HUES64 (cell line): ENCODE results near the gene MAF.

ENCODE experiments used
- H3K27ac ChIP-seq: 2 replicates; pipeline ENCODE4 v1.7.0; 2013; ENCODE audit warnings: low read depth, low read length, inconsistent platforms
- H3K27me3 ChIP-seq: 2 replicates; pipeline ENCODE4 v1.6.1; 2013; ENCODE audit warnings: mild to moderate bottlenecking, low read length; ENCODE audit not compliant: insufficient read depth
- H3K36me3 ChIP-seq: 2 replicates; pipeline ENCODE4 v1.6.1; 2013; ENCODE audit warnings: mild to moderate bottlenecking, low read length; ENCODE audit not compliant: insufficient read depth
- H3K4me1 ChIP-seq: 2 replicates; pipeline ENCODE4 v1.6.1; 2013; ENCODE audit warnings: mild to moderate bottlenecking, low read length, moderate library complexity; ENCODE audit not compliant: insufficient read depth
- H3K4me3 ChIP-seq: 2 replicates; pipeline ENCODE4 v1.5.1; 2013; ENCODE audit warnings: mild to moderate bottlenecking, low read length, moderate library complexity
- H3K9ac ChIP-seq: 2 replicates; pipeline ENCODE4 v1.6.1; 2013; ENCODE audit warnings: mild to moderate bottlenecking, low read depth, low read length
- H3K9me3 ChIP-seq: 2 replicates; pipeline ENCODE4 v1.6.1; 2013; ENCODE audit warnings: low read depth, low read length; ENCODE audit not compliant: insufficient read depth
- whole genome bisulfite sequencing: fragments of 150-250, 120-280 bp; methylation state at CpG from one replicate; pipeline ENCODE4 v1.1.7; 2013; ENCODE audit warnings: missing lambda C conversion rate; 5-methylcytosine and 5-hydroxymethylcytosine counted together

The MAF gene

GRCh38 chr16:79562166-79562823 is 38.2 kb downstream of the MAF start:
- no peak overlapping the region for H3K4me3 ChIP-seq
- no peaks in the 10 kb centered on the region for H3K9me3 ChIP-seq
- 94% methylated on average over 4 of the region's 5 CpGs for WGBS
- H3K27me3 ChIP-seq: no peaks in the 10 kb centered on the region
- no peaks in the 10 kb centered on the region for H3K36me3 ChIP-seq
- peaks cover 15% of the 10 kb centered on the region for H3K4me1 ChIP-seq
- H3K27ac ChIP-seq: no peak overlapping the region
- no peak overlapping the region for H3K9ac ChIP-seq

- Histone ChIP-seq H3K4me1 (peaks cover 15% of the 10 kb centered on the region), H3K36me3 (no peaks in the 10 kb centered on the region), H3K27me3 (no peaks in the 10 kb centered on the region), H3K9ac (no peak overlapping the region), H3K27ac (no peak overlapping the region), H3K4me3 (no peak overlapping the region), H3K9me3 (no peaks in the 10 kb centered on the region)
- WGBS: 95% methylated on average over 5 of the region's 5 CpGs
Observed at GRCh38 chr16:79561729-79562128, 38.8 kb downstream of the MAF start.

GRCh38 chr16:79560923-79561322 is 39.6 kb downstream of the MAF start:
- Histone ChIP-seq H3K9me3 (peaks cover 3% of the 10 kb centered on the region; the same call in 1 of the 2 replicates), H3K4me3 (no peak overlapping the region), H3K27me3 (no peaks in the 10 kb centered on the region), H3K4me1 (peaks cover 15% of the 10 kb centered on the region), H3K36me3 (no peaks in the 10 kb centered on the region), H3K9ac (no peak overlapping the region), H3K27ac (no peak overlapping the region)
- WGBS: 91% methylated on average over 1 of the region's 1 CpG

GRCh38 chr16:79560318-79560717 is 40.2 kb downstream of the MAF start:
- no peak overlapping the region for H3K9ac ChIP-seq
- H3K9me3 ChIP-seq: peaks cover 3% of the 10 kb centered on the region; the same call in 1 of the 2 replicates
- WGBS: 93% methylated on average over 2 of the region's 2 CpGs
- H3K4me3 ChIP-seq: no peak overlapping the region
- no peak overlapping the region for H3K27ac ChIP-seq
- H3K4me1 ChIP-seq: peaks cover 15% of the 10 kb centered on the region
- no peaks in the 10 kb centered on the region for H3K36me3 ChIP-seq
- H3K27me3 ChIP-seq: no peaks in the 10 kb centered on the region

GRCh38 chr16:79559532-79559931 is 41.0 kb downstream of the MAF start:
- Histone ChIP-seq H3K27me3 (no peaks in the 10 kb centered on the region), H3K9me3 (peaks cover 3% of the 10 kb centered on the region; the same call in 1 of the 2 replicates), H3K9ac (no peak overlapping the region), H3K4me3 (no peak overlapping the region), H3K27ac (no peak overlapping the region), H3K4me1 (peaks cover 12% of the 10 kb centered on the region), H3K36me3 (no peaks in the 10 kb centered on the region)
- WGBS: no CpG with 5 or more reads among the region's 1 CpG

- Histone ChIP-seq H3K27ac (no peak overlapping the region), H3K36me3 (no peaks in the 10 kb centered on the region), H3K4me1 (no peaks in the 10 kb centered on the region), H3K9me3 (peaks cover 3% of the 10 kb centered on the region; the same call in 1 of the 2 replicates), H3K27me3 (no peaks in the 10 kb centered on the region), H3K9ac (no peak overlapping the region), H3K4me3 (no peak overlapping the region)
- 80% methylated on average over 3 of the region's 3 CpGs for WGBS
Observed at GRCh38 chr16:79557421-79557820, 43.1 kb downstream of the MAF start.

- Histone ChIP-seq H3K4me3 (no peak overlapping the region), H3K9me3 (peaks cover 3% of the 10 kb centered on the region; the same call in 1 of the 2 replicates), H3K9ac (no peak overlapping the region), H3K4me1 (no peaks in the 10 kb centered on the region), H3K36me3 (no peaks in the 10 kb centered on the region), H3K27me3 (no peaks in the 10 kb centered on the region), H3K27ac (no peak overlapping the region)
Observed at GRCh38 chr16:79554912-79555311, 45.6 kb downstream of the MAF start.

- H3K27me3 ChIP-seq: no peaks in the 10 kb centered on the region
- H3K27ac ChIP-seq: no peak overlapping the region
- 92% methylated on average over 2 of the region's 2 CpGs for WGBS
Observed at GRCh38 chr16:79550373-79550772, 50.2 kb downstream of the MAF start.

GRCh38 chr16:79547085-79547484 is 53.5 kb downstream of the MAF start:
- WGBS: 92% methylated on average over 6 of the region's 6 CpGs
- Histone ChIP-seq H3K9me3 (no peaks in the 10 kb centered on the region), H3K27me3 (no peaks in the 10 kb centered on the region), H3K27ac (no peak overlapping the region), H3K36me3 (no peaks in the 10 kb centered on the region), H3K4me3 (no peak overlapping the region), H3K9ac (no peak overlapping the region), H3K4me1 (no peaks in the 10 kb centered on the region)

More at GRCh38 chr16:79550373-79550772, 50.2 kb downstream of the MAF start:
- H3K4me1 ChIP-seq: no peaks in the 10 kb centered on the region
- H3K4me3 ChIP-seq: no peak overlapping the region
- no peak overlapping the region for H3K9ac ChIP-seq
- no peaks in the 10 kb centered on the region for H3K9me3 ChIP-seq
- no peaks in the 10 kb centered on the region for H3K36me3 ChIP-seq
